Colonic mucosa (tissue), 4 donors: ENCODE measurements around the gene CAMSAP3. TPM values are rescaled to one million over a fixed set of nuclear protein-coding genes. Genes with fewer than 3 reads are reported as not detected.
"Not testable (repeated sequence)": the region's sequence is repeated elsewhere in the genome, so short reads cannot be mapped to it uniquely, and the experiment has no call there.

ENCODE experiments used
- DNase-seq: peaks from one replicate; pipeline ENCODE4 v3.0.0-alpha.2; 2020
- H3K27ac ChIP-seq: fragments of 200-600 bp; one replicate; pipeline ENCODE4 v1.8.0; 2021
- H3K27me3 ChIP-seq: fragments of 200-600 bp; one replicate; pipeline ENCODE4 v1.8.0; 2021
- H3K36me3 ChIP-seq: fragments of 200-600 bp; one replicate; pipeline ENCODE4 v1.8.0; 2021
- H3K4me1 ChIP-seq: fragments of 200-600 bp; one replicate; pipeline ENCODE4 v1.8.0; 2021; ENCODE audit warnings: mild to moderate bottlenecking
- H3K4me3 ChIP-seq: fragments of 200-600 bp; one replicate; pipeline ENCODE4 v1.8.0; 2021
- H3K9ac ChIP-seq, 2 donors: one replicate each; pipeline ENCODE4 v1.7.0; 2013; ENCODE audit warnings: control low read depth in 2 of 2, low read depth in 2 of 2, low read length in 2 of 2
- H3K9me3 ChIP-seq: fragments of 200-600 bp; one replicate; pipeline ENCODE4 v1.8.0; 2021
- CTCF ChIP-seq: fragments of 200-600 bp; IDR thresholded peaks from one replicate; pipeline ENCODE4 v1.8.0; 2022; ENCODE audit warnings: antibody characterized with exemption, mild to moderate bottlenecking
- intact Hi-C: fragments of 100-400 bp; cut with DNase I; formaldehyde crosslinking; loops from one replicate; pipeline ENCODE4 v1.14.1; 2022
- total RNA-seq, 2 donors: library from RNA; stranded (reverse); fragmentation: NEBNext Ultra II Directional in 1 of 2; extraction: Animal tissue kit (Norgen Biotek cat#: 25700) in 1 of 2; gene quantifications; one replicate each; pipeline ENCODE4 v1.2.1, GENCODE V29; 2021
- donor health status: healthy.
- donor health status: DM: no; HTN: no; CAD: no.
- donor health status: DM: no; HTN: no; CAD: no.

The CAMSAP3 gene
- total RNA-seq, 2 donors from 2014 or later, result 41.1 to 55.4 TPM

DNA sequence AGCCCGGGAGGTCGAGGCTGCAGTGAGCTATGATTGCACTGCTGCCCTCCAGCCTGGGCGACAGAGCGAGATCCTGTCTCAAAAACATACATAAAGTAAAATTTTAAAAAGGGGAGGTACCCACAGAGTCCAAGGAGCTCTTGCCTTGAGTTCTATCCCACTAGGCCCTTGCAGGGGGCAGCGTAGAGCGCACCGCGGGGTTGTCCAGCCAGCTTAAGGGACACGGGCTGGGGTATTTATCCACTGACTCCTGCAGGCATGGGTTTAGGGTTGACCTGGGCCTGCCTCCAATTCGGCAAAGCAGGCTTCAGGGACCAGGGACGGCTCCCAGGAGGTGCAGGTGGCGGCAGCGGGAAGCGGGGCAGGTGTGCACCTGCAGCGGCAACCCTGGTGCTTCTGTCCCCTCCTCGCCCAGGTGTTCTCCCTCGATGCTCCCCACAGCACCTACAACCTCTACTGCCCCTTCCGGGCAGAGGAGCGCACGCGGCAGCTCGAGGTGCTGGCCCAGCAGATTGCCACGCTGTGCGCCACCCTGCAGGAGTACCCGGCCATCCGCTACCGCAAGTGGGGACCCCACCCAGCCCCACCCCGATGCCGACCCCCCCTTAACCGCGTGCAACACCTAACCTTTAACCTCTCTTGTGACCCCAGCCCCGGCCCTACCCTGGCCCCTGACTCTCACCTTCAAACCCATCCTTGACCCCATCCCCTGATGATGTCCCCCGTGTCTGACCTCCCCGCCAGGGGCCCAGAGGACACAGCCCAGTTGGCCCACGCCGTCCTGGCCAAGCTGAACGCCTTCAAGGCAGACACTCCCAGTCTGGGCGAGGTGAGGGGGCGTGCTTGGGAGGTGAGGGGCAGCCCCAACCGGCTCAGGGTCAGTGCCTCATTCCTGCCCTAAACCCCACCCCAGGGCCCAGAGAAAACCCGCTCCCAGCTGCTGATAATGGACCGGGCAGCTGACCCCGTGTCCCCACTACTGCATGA is 45.9 kb downstream of the CAMSAP3 start:
- no peak overlapping the region for H3K4me3 ChIP-seq
- no peaks in the 10 kb centered on the region for H3K9me3 ChIP-seq
- no peaks in the 10 kb centered on the region for H3K36me3 ChIP-seq
- H3K4me1 ChIP-seq, result no peaks in the 10 kb centered on the region
- DNase-seq, result no peak
- no peak for TF ChIP-seq CTCF
- intact Hi-C loops, result no loop called here
- H3K27ac ChIP-seq, result no peak overlapping the region
- no peak overlapping the region for H3K9ac ChIP-seq
- no peaks in the 10 kb centered on the region for H3K27me3 ChIP-seq

GRCh38 chr19:7642295-7643030 is 46.8 kb downstream of the CAMSAP3 start:
- Histone ChIP-seq H3K27me3 (no peaks in the 10 kb centered on the region), H3K4me3 (no peak overlapping the region), H3K36me3 (no peaks in the 10 kb centered on the region), H3K4me1 (no peaks in the 10 kb centered on the region), H3K9ac (no peak overlapping the region), H3K27ac (no peak overlapping the region), H3K9me3 (no peaks in the 10 kb centered on the region)
- TF ChIP-seq CTCF, result no peak
- intact Hi-C loops, result no loop called here
- DNase-seq, result no peak

GRCh38 chr19:7643031-7643415 is 47.4 kb downstream of the CAMSAP3 start:
- intact Hi-C loops, result no loop called here
- H3K9me3 ChIP-seq, result no peaks in the 10 kb centered on the region
- DNase-seq, result no peak

GRCh38 chr19:7643629-7644549 is 48.2 kb downstream of the CAMSAP3 start:
- H3K36me3 ChIP-seq, H3K9me3 ChIP-seq, H3K27ac ChIP-seq, H3K9ac ChIP-seq, H3K4me1 ChIP-seq, H3K4me3 ChIP-seq, H3K27me3 ChIP-seq, intact Hi-C loops: not testable (repeated sequence)
- DNase-seq, result peak; percentile 36

More at GRCh38 chr19:7643031-7643415, 47.4 kb downstream of the CAMSAP3 start:
- no peaks in the 10 kb centered on the region for H3K27me3 ChIP-seq
- no peak overlapping the region for H3K4me3 ChIP-seq
- no peak overlapping the region for H3K9ac ChIP-seq
- H3K4me1 ChIP-seq, result no peaks in the 10 kb centered on the region
- TF ChIP-seq CTCF, result no peak
- H3K36me3 ChIP-seq, result no peaks in the 10 kb centered on the region
- H3K27ac ChIP-seq, result no peak overlapping the region

DNA sequence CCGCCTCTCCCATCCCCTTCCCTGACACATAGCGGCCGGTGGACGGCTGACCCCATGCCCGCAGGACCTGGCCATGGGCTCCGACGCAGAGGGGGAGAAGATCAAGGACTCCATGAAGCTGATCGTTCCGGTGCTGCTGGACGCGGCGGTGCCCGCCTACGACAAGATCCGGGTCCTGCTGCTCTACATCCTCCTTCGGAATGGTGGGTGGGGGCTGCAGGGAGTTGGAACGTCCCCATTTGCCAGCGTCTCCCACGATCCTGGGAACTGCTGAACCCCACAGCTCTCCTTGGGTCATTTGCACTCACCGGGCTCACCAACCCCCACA is 48.9 kb downstream of the CAMSAP3 start:
- TF ChIP-seq CTCF, result no peak
- H3K4me3 ChIP-seq, result no peak overlapping the region
- no peaks in the 10 kb centered on the region for H3K36me3 ChIP-seq
- no peaks in the 10 kb centered on the region for H3K9me3 ChIP-seq
- no peak for DNase-seq
- no peaks in the 10 kb centered on the region for H3K27me3 ChIP-seq
- intact Hi-C loops, result no loop called here
- no peak overlapping the region for H3K27ac ChIP-seq
- no peaks in the 10 kb centered on the region for H3K4me1 ChIP-seq
- H3K9ac ChIP-seq, result no peak overlapping the region
